Measurements from ENCODE around the gene TRMT11. TPM values are rescaled to one million over a fixed set of nuclear protein-coding genes. Genes with fewer than 3 reads are reported as not detected.

Gene TRMT11
- total and polyA plus RNA-seq, 9 of the 15 experiments (the other 6 are each of a cell fraction or from before 2014, with no cell fraction given): 38.8 to 88.0 (median 59.8) TPM

DNA sequence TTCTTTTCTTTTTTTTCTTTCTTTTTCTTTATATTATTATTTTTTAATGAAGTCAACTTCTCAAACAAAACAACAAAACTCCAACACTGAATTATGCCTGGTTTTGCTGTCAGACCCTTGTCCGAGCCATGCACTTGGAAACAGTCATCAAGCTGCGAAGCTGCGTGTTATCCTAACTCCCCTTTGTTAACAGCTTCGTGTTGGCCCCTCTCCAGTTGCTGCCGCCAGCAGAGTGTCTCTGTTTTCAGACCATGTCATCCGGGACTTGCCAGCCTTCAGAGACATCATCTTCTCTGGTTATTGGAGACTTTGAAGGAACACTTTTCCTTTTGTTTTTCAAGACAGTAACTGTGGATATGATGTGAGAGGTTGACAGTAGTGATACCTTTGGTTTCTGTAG lies 83.1 kb downstream of the TRMT11 start:
- no peaks in the 10 kb centered on the region for H3K9me1 ChIP-seq (ENCODE audit: control insufficient read depth, insufficient read depth, low read length)
- peak in 1 of 4 experiments; percentile 39 for DNase-seq (ENCODE audit: extremely low read depth in 1 of 4, low spot score in 3 of 4)
- 30% methylated on average over 6 of the region's 6 CpGs for WGBS (ENCODE audit: insufficient coverage, low coverage, missing lambda C conversion rate)
- peak; percentile 21; the same call in 2 of the 3 replicates for ATAC-seq
- H3K79me2 ChIP-seq (ENCODE audit: control insufficient read depth, insufficient read depth, low read length): no peaks in the 10 kb centered on the region; the same call in 2 of the 3 replicates
- FAIRE-seq: no peak
- H3K27ac ChIP-seq (ENCODE audit: extremely low read depth, low read depth, low read length): no peak overlapping the region
- H2AFZ ChIP-seq (ENCODE audit: low read depth, low read length): no peak overlapping the region
- H3K27me3 ChIP-seq (ENCODE audit: control insufficient read depth in 2 of 2, insufficient read depth in 2 of 2, low read length in 2 of 2): no peaks in the 10 kb centered on the region
- no peak overlapping the region for H3K4me2 ChIP-seq (ENCODE audit: insufficient read depth, low read length)
- no peaks in the 10 kb centered on the region for H3K9me3 ChIP-seq (replicated peaks; ENCODE audit: control insufficient read depth, insufficient read depth, low read depth, low read length)
- no peak overlapping the region for H3K9ac ChIP-seq (ENCODE audit: insufficient read depth in 1 of 2, low read depth in 2 of 2, low read length in 2 of 2)
- intact Hi-C loops (cut with micrococcal nuclease) (loop anchor here (1.0 kb wide), 1 partner anchor 12 kb away; no protein-coding TSS in a partner anchor), in situ Hi-C loops (cut with MboI) (no loop called here)
- BruUV-seq (replicated peaks): no TSS peak
- ChIA-PET CTCF (ENCODE audit: low intra/inter-chr PET ratio) (interaction anchor here (0.7 kb wide), 1 partner anchor 52 kb away, joined by 4 read pairs; no protein-coding TSS in a partner anchor), POLR2A (interaction anchor here (0.5 kb wide), 1 partner anchor 27 kb away, joined by 3 read pairs; no protein-coding TSS in a partner anchor)
- no peaks in the 10 kb centered on the region for H4K20me1 ChIP-seq (replicated peaks; ENCODE audit: control insufficient read depth, insufficient read depth, low read length)
- peaks cover 3% of the 10 kb centered on the region; the same call in 2 of the 3 replicates for H3K36me3 ChIP-seq (ENCODE audit: control insufficient read depth, insufficient read depth, low read length)
- no peak overlapping the region for H3K4me3 ChIP-seq
- peaks cover 10 to 35% of the 10 kb centered on the region in 2 experiments for H3K4me1 ChIP-seq (replicated peaks in 1 of 2; ENCODE audit: control insufficient read depth in 2 of 2, insufficient read depth in 2 of 2, low read length in 2 of 2)
- TF ChIP-seq MGA (IDR thresholded peaks at IDR 0.05): 0 out of 2 replicates have a peak, but pooled peaks have one; percentile 20
- TF ChIP-seq, protein P1, sequence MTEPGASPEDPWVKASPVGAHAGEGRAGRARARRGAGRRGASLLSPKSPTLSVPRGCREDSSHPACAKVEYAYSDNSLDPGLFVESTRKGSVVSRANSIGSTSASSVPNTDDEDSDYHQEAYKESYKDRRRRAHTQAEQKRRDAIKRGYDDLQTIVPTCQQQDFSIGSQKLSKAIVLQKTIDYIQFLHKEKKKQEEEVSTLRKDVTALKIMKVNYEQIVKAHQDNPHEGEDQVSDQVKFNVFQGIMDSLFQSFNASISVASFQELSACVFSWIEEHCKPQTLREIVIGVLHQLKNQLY (CRISPR knock-in tag; conservative IDR thresholded peaks at IDR 0.05): no peak
- TF ChIP-seq ZNF586 (CRISPR knock-in tag; conservative IDR thresholded peaks at IDR 0.05): no peak

Data from K562 (cell line).